MM.1S (cell line): Measurements from ENCODE around the gene PRCP.

Experiments
- CTCF ChIP-seq: fragments of 300-600 bp; sonication (generic); IDR thresholded peaks from 2 replicates; pipeline ENCODE4 v1.5.1; 2016; ENCODE audit warnings: antibody characterized with exemption, low read length, mixed read lengths
- EZH2phosphoT487 ChIP-seq: fragments of 300-600 bp; sonication (generic); IDR thresholded peaks from 2 replicates; pipeline ENCODE4 v1.6.1; 2018; ENCODE audit warnings: antibody characterized with exemption, low read length

GRCh38 chr11:82873919-82874333 is 26.3 kb downstream of the PRCP start:
- TF ChIP-seq CTCF (no peak), EZH2phosphoT487 (no peak)
